ENCODE data around the gene SLX4.
A peak's percentile ranks its signal among the peaks of the same experiment; 100 is the strongest.

Gene SLX4

GRCh38 chr16:3589991-3590701 is 21.3 kb downstream of the SLX4 start:
- Histone ChIP-seq H3K36me3 (ENCODE audit: control insufficient read depth, insufficient read depth, low read length) (peaks cover 33% of the 10 kb centered on the region), H3K4me3 (ENCODE audit: extremely low read depth, insufficient read depth, low read length, poor library complexity, severe bottlenecking) (no peak overlapping the region), H3K4me1 (ENCODE audit: control insufficient read depth, insufficient read depth, low read length, poor library complexity, severe bottlenecking) (peaks cover 7% of the 10 kb centered on the region), H3K27ac (ENCODE audit: low read depth, low read length, severe bottlenecking) (peak overlapping the region; percentile 36), H3K9me3 (ENCODE audit: control insufficient read depth, low read length) (no peaks in the 10 kb centered on the region)
- 92 to 97% methylated on average over 22 to 24 of the region's 25 CpGs for WGBS, 2 experiments (ENCODE audit: insufficient coverage in 2 of 2)

GRCh38 chr16:3589441-3589921 is 21.9 kb downstream of the SLX4 start:
- Histone ChIP-seq H3K4me1 (ENCODE audit: control insufficient read depth, insufficient read depth, low read length, poor library complexity, severe bottlenecking) (peaks cover 7% of the 10 kb centered on the region), H3K4me3 (ENCODE audit: extremely low read depth, insufficient read depth, low read length, poor library complexity, severe bottlenecking) (no peak overlapping the region), H3K9me3 (ENCODE audit: control insufficient read depth, low read length) (no peaks in the 10 kb centered on the region), H3K36me3 (ENCODE audit: control insufficient read depth, insufficient read depth, low read length) (peaks cover 37% of the 10 kb centered on the region), H3K27ac (ENCODE audit: low read depth, low read length, severe bottlenecking) (peak overlapping the region; percentile 36)
- 89 to 93% methylated on average over 26 to 27 of the region's 27 CpGs for WGBS, 2 experiments (ENCODE audit: insufficient coverage in 2 of 2)

- H3K4me1 ChIP-seq (ENCODE audit: control insufficient read depth, insufficient read depth, low read length, poor library complexity, severe bottlenecking), result peaks cover 7% of the 10 kb centered on the region
- H3K9me3 ChIP-seq (ENCODE audit: control insufficient read depth, low read length), result no peaks in the 10 kb centered on the region
- H3K36me3 ChIP-seq (ENCODE audit: control insufficient read depth, insufficient read depth, low read length), result peaks cover 40% of the 10 kb centered on the region
- no peak overlapping the region for H3K27ac ChIP-seq (ENCODE audit: low read depth, low read length, severe bottlenecking)
- WGBS, 2 experiments (ENCODE audit: insufficient coverage in 2 of 2), result 94 to 98% methylated on average over 15 to 18 of the region's 22 CpGs
- no peak overlapping the region for H3K4me3 ChIP-seq (ENCODE audit: extremely low read depth, insufficient read depth, low read length, poor library complexity, severe bottlenecking)
These were observed 22.4 kb downstream of the SLX4 start for GRCh38 chr16:3589001-3589400.

- Histone ChIP-seq H3K9me3 (ENCODE audit: control insufficient read depth, low read length) (no peaks in the 10 kb centered on the region), H3K4me3 (ENCODE audit: extremely low read depth, insufficient read depth, low read length, poor library complexity, severe bottlenecking) (no peak overlapping the region), H3K27ac (ENCODE audit: low read depth, low read length, severe bottlenecking) (no peak overlapping the region), H3K4me1 (ENCODE audit: control insufficient read depth, insufficient read depth, low read length, poor library complexity, severe bottlenecking) (peaks cover 7% of the 10 kb centered on the region), H3K36me3 (ENCODE audit: control insufficient read depth, insufficient read depth, low read length) (peaks cover 43% of the 10 kb centered on the region)
- 86% methylated on average over 12 of the region's 15 CpGs for WGBS, 2 experiments (ENCODE audit: insufficient coverage in 2 of 2)
These were observed 23.8 kb downstream of the SLX4 start for GRCh38 chr16:3587547-3588110.

- peaks cover 38% of the 10 kb centered on the region for H3K36me3 ChIP-seq (ENCODE audit: control insufficient read depth, insufficient read depth, low read length)
- no peak overlapping the region for H3K4me3 ChIP-seq (ENCODE audit: extremely low read depth, insufficient read depth, low read length, poor library complexity, severe bottlenecking)
- 93 to 97% methylated on average over 7 to 8 of the region's 8 CpGs for WGBS, 2 experiments (ENCODE audit: insufficient coverage in 2 of 2)
- H3K9me3 ChIP-seq (ENCODE audit: control insufficient read depth, low read length), result no peaks in the 10 kb centered on the region
- peaks cover 5% of the 10 kb centered on the region for H3K4me1 ChIP-seq (ENCODE audit: control insufficient read depth, insufficient read depth, low read length, poor library complexity, severe bottlenecking)
- no peak overlapping the region for H3K27ac ChIP-seq (ENCODE audit: low read depth, low read length, severe bottlenecking)
These were observed 27.0 kb downstream of the SLX4 start for GRCh38 chr16:3584412-3584811.

GRCh38 chr16:3583303-3584038 is 27.9 kb downstream of the SLX4 start:
- WGBS, 2 experiments (ENCODE audit: insufficient coverage in 2 of 2), result 94 to 97% methylated on average over 10 to 12 of the region's 16 CpGs
- Histone ChIP-seq H3K9me3 (ENCODE audit: control insufficient read depth, low read length) (no peaks in the 10 kb centered on the region), H3K27ac (ENCODE audit: low read depth, low read length, severe bottlenecking) (no peak overlapping the region), H3K36me3 (ENCODE audit: control insufficient read depth, insufficient read depth, low read length) (peaks cover 33% of the 10 kb centered on the region), H3K4me1 (ENCODE audit: control insufficient read depth, insufficient read depth, low read length, poor library complexity, severe bottlenecking) (peaks cover 6% of the 10 kb centered on the region), H3K4me3 (ENCODE audit: extremely low read depth, insufficient read depth, low read length, poor library complexity, severe bottlenecking) (no peak overlapping the region)

- Histone ChIP-seq H3K9me3 (ENCODE audit: control insufficient read depth, low read length) (no peaks in the 10 kb centered on the region), H3K27ac (ENCODE audit: low read depth, low read length, severe bottlenecking) (no peak overlapping the region), H3K4me1 (ENCODE audit: control insufficient read depth, insufficient read depth, low read length, poor library complexity, severe bottlenecking) (peaks cover 6% of the 10 kb centered on the region), H3K36me3 (ENCODE audit: control insufficient read depth, insufficient read depth, low read length) (peaks cover 28% of the 10 kb centered on the region), H3K4me3 (ENCODE audit: extremely low read depth, insufficient read depth, low read length, poor library complexity, severe bottlenecking) (no peak overlapping the region)
- WGBS, 2 experiments (ENCODE audit: insufficient coverage in 2 of 2), result 92 to 95% methylated on average over 29 to 31 of the region's 36 CpGs
These were observed 28.9 kb downstream of the SLX4 start for GRCh38 chr16:3582276-3583165.

- H3K4me1 ChIP-seq (ENCODE audit: control insufficient read depth, insufficient read depth, low read length, poor library complexity, severe bottlenecking), result peaks cover 6% of the 10 kb centered on the region
- 95 to 97% methylated on average over 10 of the region's 10 CpGs for WGBS, 2 experiments (ENCODE audit: insufficient coverage in 2 of 2)
- H3K27ac ChIP-seq (ENCODE audit: low read depth, low read length, severe bottlenecking), result no peak overlapping the region
These were observed 30.0 kb downstream of the SLX4 start for GRCh38 chr16:3581392-3581791.

GRCh38 chr16:3580686-3581085 is 30.7 kb downstream of the SLX4 start:
- WGBS, 2 experiments (ENCODE audit: insufficient coverage in 2 of 2), result 88 to 94% methylated on average over 3 of the region's 8 CpGs
- Histone ChIP-seq H3K27ac (ENCODE audit: low read depth, low read length, severe bottlenecking) (no peak overlapping the region), H3K4me1 (ENCODE audit: control insufficient read depth, insufficient read depth, low read length, poor library complexity, severe bottlenecking) (peaks cover 6% of the 10 kb centered on the region), H3K9me3 (ENCODE audit: control insufficient read depth, low read length) (no peaks in the 10 kb centered on the region), H3K36me3 (ENCODE audit: control insufficient read depth, insufficient read depth, low read length) (peaks cover 25% of the 10 kb centered on the region), H3K4me3 (ENCODE audit: extremely low read depth, insufficient read depth, low read length, poor library complexity, severe bottlenecking) (no peak overlapping the region)

More at GRCh38 chr16:3581392-3581791, 30.0 kb downstream of the SLX4 start:
- peaks cover 25% of the 10 kb centered on the region for H3K36me3 ChIP-seq (ENCODE audit: control insufficient read depth, insufficient read depth, low read length)
- no peaks in the 10 kb centered on the region for H3K9me3 ChIP-seq (ENCODE audit: control insufficient read depth, low read length)
- no peak overlapping the region for H3K4me3 ChIP-seq (ENCODE audit: extremely low read depth, insufficient read depth, low read length, poor library complexity, severe bottlenecking)

GRCh38 chr16:3580251-3580651 is 31.2 kb downstream of the SLX4 start:
- Histone ChIP-seq H3K27ac (ENCODE audit: low read depth, low read length, severe bottlenecking) (no peak overlapping the region), H3K4me1 (ENCODE audit: control insufficient read depth, insufficient read depth, low read length, poor library complexity, severe bottlenecking) (peaks cover 6% of the 10 kb centered on the region), H3K9me3 (ENCODE audit: control insufficient read depth, low read length) (no peaks in the 10 kb centered on the region), H3K4me3 (ENCODE audit: extremely low read depth, insufficient read depth, low read length, poor library complexity, severe bottlenecking) (no peak overlapping the region), H3K36me3 (ENCODE audit: control insufficient read depth, insufficient read depth, low read length) (peaks cover 25% of the 10 kb centered on the region)
- WGBS, 2 experiments (ENCODE audit: insufficient coverage in 2 of 2), result 96 to 97% methylated on average over 8 to 11 of the region's 11 CpGs
